ENCODE data around the gene CREB3L2.
"Not testable (repeated sequence)": the region's sequence is repeated elsewhere in the genome, so short reads cannot be mapped to it uniquely, and the experiment has no call there.

CREB3L2 gene

DNA sequence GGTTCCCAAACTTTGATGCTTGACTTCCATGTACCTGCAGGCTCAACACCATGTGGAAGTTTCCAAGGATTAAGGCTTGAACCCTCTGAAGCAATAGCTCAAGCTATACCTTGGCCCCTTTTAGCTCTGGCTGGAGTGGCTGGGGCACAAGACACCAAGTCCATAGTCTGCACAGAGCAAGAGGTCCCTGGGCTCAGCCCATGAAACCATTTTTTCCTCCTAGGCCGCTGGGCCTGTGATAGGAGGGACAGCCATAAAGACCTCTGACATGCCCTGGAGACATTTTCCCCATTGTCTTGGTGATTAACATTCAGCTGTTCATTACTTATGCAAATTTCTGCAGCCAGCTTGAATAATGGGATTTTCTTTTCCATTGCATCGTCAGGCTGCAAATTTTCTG, 169.5 kb downstream of the CREB3L2 start:
- DNase-seq, result no peak

DNA sequence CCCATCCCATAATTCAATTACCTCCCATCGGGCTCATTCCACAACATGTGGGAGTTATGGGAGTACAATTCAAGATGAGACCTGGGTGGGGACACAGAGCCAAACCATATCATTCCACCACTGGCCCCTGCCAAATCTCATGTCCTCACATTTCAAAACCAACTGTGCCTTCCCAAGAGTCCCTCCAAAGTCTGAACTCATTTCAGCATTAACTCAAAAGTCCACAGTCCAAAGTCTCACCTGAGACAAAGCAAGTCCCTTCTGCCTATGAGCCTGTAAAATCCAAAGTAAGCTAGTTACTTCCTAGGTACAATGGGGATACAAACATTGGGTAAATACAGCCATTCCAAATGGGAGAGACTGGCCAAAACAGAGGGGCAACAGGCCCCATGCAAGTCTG, 170.3 kb downstream of the CREB3L2 start:
- not testable (repeated sequence) for DNase-seq

DNA sequence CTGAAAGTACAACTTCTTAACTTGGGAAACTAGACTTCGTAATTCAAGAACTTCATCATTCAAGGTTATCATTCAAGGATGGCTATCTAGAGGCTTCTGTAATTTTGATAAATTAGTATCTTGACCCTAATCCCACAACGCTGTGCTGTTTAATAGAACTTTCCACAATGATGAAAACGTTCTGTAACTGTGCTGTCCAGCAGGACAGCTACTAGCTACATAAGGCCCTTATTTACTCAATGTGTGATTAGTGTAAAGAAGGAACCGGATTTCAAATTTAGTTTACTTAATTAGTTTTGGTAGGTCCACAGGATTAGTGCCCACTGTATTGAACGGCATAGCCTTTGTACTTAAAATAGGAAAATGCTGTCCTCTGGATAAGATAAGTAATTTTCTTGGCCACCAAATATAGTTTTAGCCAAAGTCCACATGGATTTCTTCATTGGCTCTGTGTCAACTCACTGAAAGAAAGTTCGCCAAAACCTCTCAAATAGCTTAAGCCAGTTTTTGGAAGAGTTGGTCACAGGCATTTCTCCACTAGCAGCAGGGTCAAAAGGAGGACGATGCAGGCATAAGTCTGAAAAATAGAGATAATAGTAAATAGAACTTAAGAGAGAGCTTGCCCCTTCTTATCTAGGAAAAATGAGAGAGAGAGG, 172.4 kb downstream of the CREB3L2 start:
- DNase-seq, result no peak

DNA sequence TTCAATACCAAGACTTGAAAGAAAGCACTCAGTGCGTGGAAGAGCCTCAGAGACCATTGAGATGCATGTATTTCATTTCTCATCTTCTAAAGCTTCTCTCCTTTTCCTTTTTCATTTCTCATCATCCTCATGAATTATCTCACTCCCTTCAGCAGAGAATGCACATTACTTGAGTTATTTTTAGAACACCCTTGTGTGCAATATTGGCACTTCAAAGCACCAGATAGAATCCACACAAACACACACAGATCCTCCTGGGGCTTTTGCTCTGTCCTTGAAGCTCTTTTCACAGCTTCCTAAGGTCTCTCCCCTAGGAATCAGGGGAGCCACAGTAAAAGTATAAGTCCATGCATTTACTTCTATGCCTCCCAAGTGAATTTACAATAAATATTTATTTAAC, 173.4 kb downstream of the CREB3L2 start:
- no peak for DNase-seq

DNA sequence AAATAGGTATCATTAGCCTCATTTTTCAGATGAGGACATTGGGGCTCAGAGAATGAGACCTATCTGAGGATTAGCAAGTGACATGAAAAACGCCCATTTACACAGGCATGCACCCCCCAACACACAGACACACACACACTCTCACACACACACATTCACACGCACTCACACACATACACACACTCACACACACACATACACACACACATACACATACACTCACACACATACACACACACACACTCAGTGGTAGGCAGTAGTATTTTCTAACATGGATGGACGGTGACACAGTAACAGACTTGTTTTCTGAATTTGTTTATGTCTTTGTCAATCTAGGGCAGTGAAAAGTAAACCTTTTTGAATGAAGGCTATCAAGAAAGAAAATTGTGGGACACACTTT, 176.4 kb downstream of the CREB3L2 start:
- DNase-seq, result no peak
